ENCODE data around the gene DNAH14.

Gene DNAH14

DNA sequence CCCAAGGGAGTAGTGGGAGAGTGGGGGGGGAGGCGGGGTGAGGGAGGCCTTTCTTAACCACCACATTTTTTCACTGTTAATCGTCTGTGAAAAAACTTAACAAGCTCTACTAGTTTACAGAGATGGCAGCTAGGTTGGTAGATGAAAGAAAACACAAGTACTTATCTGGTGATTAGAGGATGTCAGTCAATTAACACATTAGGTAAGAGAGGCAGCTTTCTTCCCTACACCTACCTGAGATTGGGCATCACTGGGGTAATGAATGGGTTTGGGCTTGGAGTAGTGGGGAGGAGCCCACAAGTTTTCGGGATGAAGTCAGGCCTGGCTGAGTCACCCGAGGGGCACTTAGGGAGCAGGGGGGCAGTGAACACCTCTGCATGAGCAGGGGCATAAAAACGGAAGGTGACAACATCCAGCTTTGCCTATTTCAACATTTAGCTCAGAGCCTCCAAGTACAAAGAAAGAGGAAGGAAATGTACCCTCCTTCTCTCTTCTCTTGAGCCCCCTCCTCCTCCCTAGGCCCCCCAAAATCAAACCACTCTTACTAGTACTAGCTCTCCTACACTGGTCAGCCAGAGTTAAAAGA lies 495.8 kb downstream of the DNAH14 start (continued):
- no peak for TF ChIP-seq KLF7 (tag by site-specific recombination; IDR thresholded peaks at IDR 0.05; ENCODE audit: borderline replicate concordance)
- no peak for TF ChIP-seq ZBTB1 (tag by site-specific recombination; IDR thresholded peaks at IDR 0.05)
- no peak for TF ChIP-seq ZNF169 (tag by site-specific recombination; IDR thresholded peaks at IDR 0.05)
- TF ChIP-seq, protein P1, sequence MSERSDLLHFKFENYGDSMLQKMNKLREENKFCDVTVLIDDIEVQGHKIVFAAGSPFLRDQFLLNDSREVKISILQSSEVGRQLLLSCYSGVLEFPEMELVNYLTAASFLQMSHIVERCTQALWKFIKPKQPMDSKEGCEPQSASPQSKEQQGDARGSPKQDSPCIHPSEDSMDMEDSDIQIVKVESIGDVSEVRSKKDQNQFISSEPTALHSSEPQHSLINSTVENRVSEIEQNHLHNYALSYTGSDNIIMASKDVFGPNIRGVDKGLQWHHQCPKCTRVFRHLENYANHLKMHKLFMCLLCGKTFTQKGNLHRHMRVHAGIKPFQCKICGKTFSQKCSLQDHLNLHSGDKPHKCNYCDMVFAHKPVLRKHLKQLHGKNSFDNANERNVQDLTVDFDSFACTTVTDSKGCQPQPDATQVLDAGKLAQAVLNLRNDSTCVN (tag by site-specific recombination; optimal IDR thresholded peaks at IDR 0.05), result peak; percentile 39
- TF ChIP-seq ZBTB20 (tag by site-specific recombination; IDR thresholded peaks at IDR 0.05), result peak; percentile 38; the same call in 1 of the 2 replicates
- peak; percentile 65; the same call in 1 of the 2 replicates for TF ChIP-seq ZNF843 (tag by site-specific recombination; IDR thresholded peaks at IDR 0.05)
- TF ChIP-seq GLIS1 (tag by site-specific recombination; IDR thresholded peaks at IDR 0.05), result peak; percentile 89
- TF ChIP-seq, protein P2, sequence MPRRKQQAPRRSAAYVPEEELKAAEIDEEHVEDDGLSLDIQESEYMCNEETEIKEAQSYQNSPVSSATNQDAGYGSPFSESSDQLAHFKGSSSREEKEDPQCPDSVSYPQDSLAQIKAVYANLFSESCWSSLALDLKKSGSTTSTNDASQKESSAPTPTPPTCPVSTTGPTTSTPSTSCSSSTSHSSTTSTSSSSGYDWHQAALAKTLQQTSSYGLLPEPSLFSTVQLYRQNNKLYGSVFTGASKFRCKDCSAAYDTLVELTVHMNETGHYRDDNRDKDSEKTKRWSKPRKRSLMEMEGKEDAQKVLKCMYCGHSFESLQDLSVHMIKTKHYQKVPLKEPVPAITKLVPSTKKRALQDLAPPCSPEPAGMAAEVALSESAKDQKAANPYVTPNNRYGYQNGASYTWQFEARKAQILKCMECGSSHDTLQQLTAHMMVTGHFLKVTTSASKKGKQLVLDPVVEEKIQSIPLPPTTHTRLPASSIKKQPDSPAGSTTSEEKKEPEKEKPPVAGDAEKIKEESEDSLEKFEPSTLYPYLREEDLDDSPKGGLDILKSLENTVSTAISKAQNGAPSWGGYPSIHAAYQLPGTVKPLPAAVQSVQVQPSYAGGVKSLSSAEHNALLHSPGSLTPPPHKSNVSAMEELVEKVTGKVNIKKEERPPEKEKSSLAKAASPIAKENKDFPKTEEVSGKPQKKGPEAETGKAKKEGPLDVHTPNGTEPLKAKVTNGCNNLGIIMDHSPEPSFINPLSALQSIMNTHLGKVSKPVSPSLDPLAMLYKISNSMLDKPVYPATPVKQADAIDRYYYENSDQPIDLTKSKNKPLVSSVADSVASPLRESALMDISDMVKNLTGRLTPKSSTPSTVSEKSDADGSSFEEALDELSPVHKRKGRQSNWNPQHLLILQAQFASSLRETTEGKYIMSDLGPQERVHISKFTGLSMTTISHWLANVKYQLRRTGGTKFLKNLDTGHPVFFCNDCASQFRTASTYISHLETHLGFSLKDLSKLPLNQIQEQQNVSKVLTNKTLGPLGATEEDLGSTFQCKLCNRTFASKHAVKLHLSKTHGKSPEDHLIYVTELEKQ (tag by site-specific recombination; IDR thresholded peaks at IDR 0.05; ENCODE audit: borderline replicate concordance), result peak; percentile 46; the same call in 1 of the 2 replicates
- TF ChIP-seq GLI4 (tag by site-specific recombination; IDR thresholded peaks at IDR 0.05), result no peak
- peak; percentile 100 for TF ChIP-seq SP7 (tag by site-specific recombination; IDR thresholded peaks at IDR 0.05)
- peak; percentile 85 for TF ChIP-seq INSM2 (tag by site-specific recombination; IDR thresholded peaks at IDR 0.05)
- TF ChIP-seq ZNF624 (tag by site-specific recombination; IDR thresholded peaks at IDR 0.05), result no peak
- TF ChIP-seq ZNF776 (tag by site-specific recombination; IDR thresholded peaks at IDR 0.05; ENCODE audit: borderline replicate concordance), result no peak
- TF ChIP-seq ZNF501 (tag by site-specific recombination; IDR thresholded peaks at IDR 0.05), result 0 out of 2 replicates have a peak, but pooled peaks have one; percentile 19
- TF ChIP-seq ZNF768 (tag by site-specific recombination; IDR thresholded peaks at IDR 0.05), result no peak
- TF ChIP-seq ZNF175 (tag by site-specific recombination; IDR thresholded peaks at IDR 0.05), result no peak
- no peak for TF ChIP-seq ZNF626 (tag by site-specific recombination; IDR thresholded peaks at IDR 0.05)
- TF ChIP-seq ZNF600 (tag by site-specific recombination; IDR thresholded peaks at IDR 0.05), result peak; percentile 69
- TF ChIP-seq ZSCAN4 (tag by site-specific recombination; IDR thresholded peaks at IDR 0.05), result 0 out of 2 replicates have a peak, but pooled peaks have one; percentile 20
- peak; percentile 57; the same call in 1 of the 2 replicates for TF ChIP-seq ZFP69B (tag by site-specific recombination; IDR thresholded peaks at IDR 0.05)
- TF ChIP-seq ZNF350 (tag by site-specific recombination; IDR thresholded peaks at IDR 0.05), result no peak
- TF ChIP-seq PRDM10 (tag by site-specific recombination; IDR thresholded peaks at IDR 0.05), result peak; percentile 90
